Astrocyte (in vitro differentiated cells and primary cell): ENCODE measurements around the gene CYP2A7. TPM values are rescaled to one million over a fixed set of nuclear protein-coding genes. Genes with fewer than 3 reads are reported as not detected.
"Not testable (repeated sequence)": the region's sequence is repeated elsewhere in the genome, so short reads cannot be mapped to it uniquely, and the experiment has no call there.

Experiments used
- DNase-seq: peaks from one replicate; pipeline ENCODE4 v3.0.0-alpha.2; 2010; ENCODE audit warnings: low read depth
- FAIRE-seq: peaks from 2 replicates; lab custom pipeline; 2011; peaks lifted over from hg19 to GRCh38; lab: Jason Lieb, UNC
- H2AFZ ChIP-seq: 2 replicates; pipeline ENCODE4 v1.6.0; 2012; ENCODE audit warnings: low read depth, low read length, inconsistent platforms
- H3K27ac ChIP-seq: 2 replicates; pipeline ENCODE4 v1.5.1; 2011; ENCODE audit warnings: low read depth, low read length, inconsistent platforms
- H3K27me3 ChIP-seq: 2 replicates; pipeline ENCODE4 v1.6.0; 2011; ENCODE audit warnings: low read length, inconsistent platforms; ENCODE audit not compliant: insufficient read depth
- H3K36me3 ChIP-seq: 2 replicates; pipeline ENCODE4 v1.5.1; 2011; ENCODE audit warnings: low read length, inconsistent platforms; ENCODE audit not compliant: insufficient read depth
- H3K4me1 ChIP-seq: 2 replicates; pipeline ENCODE4 v1.5.1; 2011; ENCODE audit warnings: low read length, inconsistent platforms; ENCODE audit not compliant: insufficient read depth
- H3K4me2 ChIP-seq: 2 replicates; pipeline ENCODE4 v1.6.0; 2012; ENCODE audit warnings: low read length, inconsistent platforms
- H3K4me3 ChIP-seq: 2 replicates; pipeline ENCODE4 v1.5.1; 2011; ENCODE audit warnings: low read depth, mild to moderate bottlenecking, low read length, inconsistent platforms; ENCODE audit not compliant: insufficient read depth
- H3K79me2 ChIP-seq: 2 replicates; pipeline ENCODE4 v1.6.0; 2012; ENCODE audit warnings: mild to moderate bottlenecking, low read length, inconsistent platforms; ENCODE audit not compliant: insufficient read depth
- H3K9ac ChIP-seq: 2 replicates; pipeline ENCODE4 v1.6.0; 2012; ENCODE audit warnings: mild to moderate bottlenecking, low read length, inconsistent platforms
- H3K9me3 ChIP-seq: 2 replicates; pipeline ENCODE4 v1.5.1; 2012; ENCODE audit warnings: low read depth, mild to moderate bottlenecking, low read length, inconsistent platforms; ENCODE audit not compliant: insufficient read depth
- H4K20me1 ChIP-seq: 2 replicates; pipeline ENCODE4 v1.6.0; 2012; ENCODE audit warnings: low read length, inconsistent platforms; ENCODE audit not compliant: insufficient read depth
- H3K27ac Mint-ChIP-seq: one replicate; pipeline ENCODE4 v1.8.0; 2021; ENCODE audit warnings: mild to moderate bottlenecking, mixed read lengths; ENCODE audit not compliant: unreplicated experiment
- H3K27me3 Mint-ChIP-seq: one replicate; pipeline ENCODE4 v1.8.0; 2021; ENCODE audit warnings: low read depth, mixed read lengths; ENCODE audit not compliant: unreplicated experiment
- H3K36me3 Mint-ChIP-seq: one replicate; pipeline ENCODE4 v1.8.0; 2021; ENCODE audit warnings: low read depth, mixed read lengths; ENCODE audit not compliant: unreplicated experiment
- H3K4me1 Mint-ChIP-seq: one replicate; pipeline ENCODE4 v1.8.0; 2021; ENCODE audit warnings: low read depth, mixed read lengths; ENCODE audit not compliant: unreplicated experiment
- H3K4me3 Mint-ChIP-seq: one replicate; pipeline ENCODE4 v1.8.0; 2021; ENCODE audit warnings: mild to moderate bottlenecking, moderate library complexity, mixed read lengths; ENCODE audit not compliant: unreplicated experiment
- H3K9me3 Mint-ChIP-seq: one replicate; pipeline ENCODE4 v1.8.0; 2021; ENCODE audit warnings: mild to moderate bottlenecking, mixed read lengths; ENCODE audit not compliant: unreplicated experiment
- total RNA-seq: library from RNA; stranded (reverse); gene quantifications from 2 replicates; pipeline ENCODE4 v1.2.1, GENCODE V29; 2021

Gene CYP2A7
- total RNA-seq, 1 donor from 2014 or later = not detected

- H3K9me3 Mint-ChIP-seq = peaks cover 14% of the 10 kb centered on the region
- not testable (repeated sequence) for H3K4me1 ChIP-seq, H3K4me3 ChIP-seq, H3K79me2 ChIP-seq, H4K20me1 ChIP-seq, H3K4me3 Mint-ChIP-seq, DNase-seq, H3K36me3 Mint-ChIP-seq, H3K4me2 ChIP-seq, H3K27me3 ChIP-seq, FAIRE-seq, H3K36me3 ChIP-seq, H3K27ac ChIP-seq, H3K4me1 Mint-ChIP-seq, H3K9ac ChIP-seq, H2AFZ ChIP-seq, H3K27ac Mint-ChIP-seq, H3K9me3 ChIP-seq
- H3K27me3 Mint-ChIP-seq = peaks cover 72% of the 10 kb centered on the region
Measured at GRCh38 chr19:40846722-40847121, 35.3 kb downstream of the CYP2A7 start.

GRCh38 chr19:40843653-40844052, 38.4 kb downstream of the CYP2A7 start:
- H3K27ac ChIP-seq, H2AFZ ChIP-seq, H3K27ac Mint-ChIP-seq, H3K4me1 ChIP-seq, H3K27me3 ChIP-seq, H3K36me3 ChIP-seq, H3K9me3 ChIP-seq, H3K4me3 Mint-ChIP-seq, H3K9me3 Mint-ChIP-seq, FAIRE-seq, H3K4me2 ChIP-seq, DNase-seq, H3K4me3 ChIP-seq, H3K4me1 Mint-ChIP-seq, H3K9ac ChIP-seq, H4K20me1 ChIP-seq, H3K36me3 Mint-ChIP-seq, H3K79me2 ChIP-seq: not testable (repeated sequence)
- H3K27me3 Mint-ChIP-seq = peaks cover 49% of the 10 kb centered on the region

GRCh38 chr19:40842997-40843652, 38.9 kb downstream of the CYP2A7 start:
- H2AFZ ChIP-seq, H4K20me1 ChIP-seq, H3K9me3 Mint-ChIP-seq, H3K9me3 ChIP-seq, DNase-seq, H3K27ac ChIP-seq, H3K4me2 ChIP-seq, H3K4me1 ChIP-seq, H3K27me3 ChIP-seq, FAIRE-seq, H3K36me3 Mint-ChIP-seq, H3K9ac ChIP-seq, H3K27ac Mint-ChIP-seq, H3K4me1 Mint-ChIP-seq, H3K4me3 Mint-ChIP-seq, H3K79me2 ChIP-seq, H3K4me3 ChIP-seq, H3K36me3 ChIP-seq: not testable (repeated sequence)
- H3K27me3 Mint-ChIP-seq = peaks cover 44% of the 10 kb centered on the region

- DNase-seq, H3K27ac Mint-ChIP-seq, H3K36me3 Mint-ChIP-seq, H3K27me3 ChIP-seq, H2AFZ ChIP-seq, H4K20me1 ChIP-seq, H3K9me3 ChIP-seq, H3K4me1 ChIP-seq, H3K9me3 Mint-ChIP-seq, H3K4me2 ChIP-seq, H3K27ac ChIP-seq, H3K9ac ChIP-seq, H3K4me3 ChIP-seq, H3K36me3 ChIP-seq, H3K4me3 Mint-ChIP-seq, H3K79me2 ChIP-seq, H3K4me1 Mint-ChIP-seq: not testable (repeated sequence)
- peak; percentile 37 for FAIRE-seq
- peaks cover 32% of the 10 kb centered on the region for H3K27me3 Mint-ChIP-seq
Measured at GRCh38 chr19:40842012-40842411, 40.0 kb downstream of the CYP2A7 start.

- not testable (repeated sequence) for H2AFZ ChIP-seq, H3K9me3 Mint-ChIP-seq, H4K20me1 ChIP-seq, H3K27ac Mint-ChIP-seq, H3K27ac ChIP-seq, H3K4me2 ChIP-seq, H3K4me1 Mint-ChIP-seq, DNase-seq, H3K4me1 ChIP-seq, H3K9ac ChIP-seq, H3K36me3 ChIP-seq, H3K9me3 ChIP-seq, H3K27me3 Mint-ChIP-seq, H3K79me2 ChIP-seq, H3K36me3 Mint-ChIP-seq, H3K4me3 Mint-ChIP-seq, H3K27me3 ChIP-seq, H3K4me3 ChIP-seq
- peak; percentile 13 for FAIRE-seq
Measured at GRCh38 chr19:40838477-40838876, 43.6 kb downstream of the CYP2A7 start.
